Measurements from ENCODE around the gene LTBP3. TPM values are rescaled to one million over a fixed set of nuclear protein-coding genes. Genes with fewer than 3 reads are reported as not detected.

The LTBP3 gene
- total and polyA plus RNA-seq, 9 donors = 35.9 to 292 (median 188) TPM

DNA sequence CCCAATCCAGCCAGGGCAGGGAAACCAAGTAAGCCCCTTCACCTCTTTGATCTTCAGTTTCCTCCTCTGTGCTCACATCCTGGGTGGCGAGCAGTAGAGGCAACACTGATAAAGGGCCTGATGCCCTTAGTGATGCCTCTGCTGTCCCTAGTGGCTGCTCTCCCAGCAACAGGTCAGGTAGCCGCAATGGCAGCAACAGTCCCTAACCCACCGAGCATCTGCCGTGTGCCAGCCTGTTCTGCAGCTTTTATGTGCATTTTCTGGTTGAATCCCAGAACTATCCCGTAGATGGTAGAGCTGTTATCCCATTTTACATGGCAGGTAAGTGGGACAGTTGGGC lies 28.0 kb downstream of the LTBP3 start:
- no peaks in the 10 kb centered on the region for H3K36me3 ChIP-seq
- H3K9me3 ChIP-seq = no peaks in the 10 kb centered on the region
- DNase-seq = no peak
- H3K27me3 ChIP-seq = no peaks in the 10 kb centered on the region
- peaks cover 22% of the 10 kb centered on the region for H3K4me1 ChIP-seq (ENCODE audit: insufficient read depth)
- 82 to 87% (median 85%) methylated on average over 5 of the region's 5 CpGs for WGBS, 3 donors
- TF ChIP-seq EP300 (IDR thresholded peaks at IDR 0.05) (no peak), POLR2A (IDR thresholded peaks at IDR 0.05) (no peak)
- TF ChIP-seq, protein P1, sequence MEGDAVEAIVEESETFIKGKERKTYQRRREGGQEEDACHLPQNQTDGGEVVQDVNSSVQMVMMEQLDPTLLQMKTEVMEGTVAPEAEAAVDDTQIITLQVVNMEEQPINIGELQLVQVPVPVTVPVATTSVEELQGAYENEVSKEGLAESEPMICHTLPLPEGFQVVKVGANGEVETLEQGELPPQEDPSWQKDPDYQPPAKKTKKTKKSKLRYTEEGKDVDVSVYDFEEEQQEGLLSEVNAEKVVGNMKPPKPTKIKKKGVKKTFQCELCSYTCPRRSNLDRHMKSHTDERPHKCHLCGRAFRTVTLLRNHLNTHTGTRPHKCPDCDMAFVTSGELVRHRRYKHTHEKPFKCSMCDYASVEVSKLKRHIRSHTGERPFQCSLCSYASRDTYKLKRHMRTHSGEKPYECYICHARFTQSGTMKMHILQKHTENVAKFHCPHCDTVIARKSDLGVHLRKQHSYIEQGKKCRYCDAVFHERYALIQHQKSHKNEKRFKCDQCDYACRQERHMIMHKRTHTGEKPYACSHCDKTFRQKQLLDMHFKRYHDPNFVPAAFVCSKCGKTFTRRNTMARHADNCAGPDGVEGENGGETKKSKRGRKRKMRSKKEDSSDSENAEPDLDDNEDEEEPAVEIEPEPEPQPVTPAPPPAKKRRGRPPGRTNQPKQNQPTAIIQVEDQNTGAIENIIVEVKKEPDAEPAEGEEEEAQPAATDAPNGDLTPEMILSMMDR (IDR thresholded peaks at IDR 0.05) = no peak
- H3K4me3 ChIP-seq = no peak overlapping the region
- intact Hi-C loops (cut with DNase I) = loop anchor here in 1 of 4 donors (5.0 kb wide), 1 partner anchor 42 kb away; the partner anchor contains the start of genes FAM89B and ZNRD2
- peak overlapping the region; percentile 4 to 56 for H3K27ac ChIP-seq

DNA sequence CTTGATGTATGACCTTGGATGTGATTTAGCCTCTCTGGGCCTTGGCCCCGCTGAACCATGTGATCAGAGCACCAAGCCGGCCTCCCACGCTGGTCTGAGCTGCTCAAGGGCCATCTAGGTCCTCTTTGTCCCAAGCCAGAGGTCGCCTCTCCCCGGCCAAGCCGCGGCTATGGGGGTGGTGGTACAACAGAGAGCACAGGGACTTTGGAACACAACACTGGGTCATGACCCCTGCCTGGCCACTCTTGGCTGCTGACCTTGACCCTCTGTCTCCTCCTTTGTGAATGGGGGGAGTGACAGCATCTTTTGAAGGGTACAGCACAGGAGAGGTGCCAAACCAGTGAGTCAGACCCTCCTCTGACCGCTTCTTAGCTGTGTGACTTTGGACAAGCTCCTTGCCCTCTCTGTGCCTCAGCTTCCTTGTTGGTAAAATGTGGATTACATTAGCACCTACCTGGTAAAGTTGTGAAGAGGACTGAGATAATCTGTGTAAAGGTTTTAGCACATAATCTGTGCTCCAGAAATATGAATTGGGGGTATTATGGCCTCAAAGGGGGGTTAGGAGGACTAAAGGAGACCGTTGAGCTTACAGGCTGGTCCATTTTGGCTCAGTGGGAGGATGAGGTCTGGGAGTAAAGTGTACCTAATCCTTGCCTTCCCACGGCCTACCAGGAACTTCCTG lies 28.5 kb downstream of the LTBP3 start:
- peak; percentile 68 to 84 (median 75) for DNase-seq
- Histone ChIP-seq H3K4me1 (ENCODE audit: insufficient read depth) (peaks cover 22% of the 10 kb centered on the region), H3K27ac (peak overlapping the region; percentile 4 to 56), H3K9me3 (no peaks in the 10 kb centered on the region), H3K36me3 (no peaks in the 10 kb centered on the region), H3K27me3 (no peaks in the 10 kb centered on the region), H3K4me3 (no peak overlapping the region)
- TF ChIP-seq, protein P1 (IDR thresholded peaks at IDR 0.05) = no peak
- TF ChIP-seq EP300 (IDR thresholded peaks at IDR 0.05) = no peak
- TF ChIP-seq POLR2A (IDR thresholded peaks at IDR 0.05) = no peak
- 30 to 45% (median 34%) methylated on average over 10 of the region's 10 CpGs for WGBS, 3 donors
- intact Hi-C loops (cut with DNase I) = loop anchor here in 1 of 4 donors (5.0 kb wide), 1 partner anchor 43 kb away; the partner anchor contains the start of genes FAM89B and ZNRD2

DNA sequence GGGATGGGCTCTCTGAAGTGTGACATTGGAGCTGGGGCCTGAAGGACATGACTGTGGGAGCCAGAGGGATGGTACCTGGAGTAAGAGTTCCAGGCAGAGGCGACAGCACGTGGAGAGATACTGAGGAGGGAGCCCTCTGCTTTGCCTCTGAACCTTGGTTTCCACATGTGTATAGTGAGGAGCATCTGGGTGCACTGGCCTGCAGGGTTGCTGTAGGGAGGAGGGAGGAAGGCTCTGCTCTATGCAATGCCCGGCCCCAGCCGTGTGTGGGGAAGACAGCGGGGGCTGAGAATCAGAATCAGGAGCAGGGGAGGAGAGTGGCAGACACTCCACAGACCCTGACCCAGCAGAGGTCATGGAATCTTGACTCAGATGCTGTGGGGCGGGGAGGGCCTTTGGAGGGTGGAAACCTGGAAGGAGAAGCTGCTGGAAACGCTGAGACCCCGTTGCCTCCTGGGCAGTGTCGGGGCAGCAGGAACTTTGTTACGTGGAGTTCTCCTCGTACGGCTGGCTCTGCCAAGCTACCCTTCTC lies 29.3 kb downstream of the LTBP3 start:
- Histone ChIP-seq H3K36me3 (no peaks in the 10 kb centered on the region), H3K4me1 (ENCODE audit: insufficient read depth) (peaks cover 26% of the 10 kb centered on the region), H3K4me3 (no peak overlapping the region), H3K9me3 (no peaks in the 10 kb centered on the region), H3K27me3 (no peaks in the 10 kb centered on the region), H3K27ac (peak overlapping the region; percentile 4 to 56)
- DNase-seq = peak; percentile 51 to 75 (median 61)
- intact Hi-C loops (cut with DNase I) = no loop called here
- 16 to 26% (median 18%) methylated on average over 12 of the region's 12 CpGs for WGBS, 3 donors
- TF ChIP-seq EP300 (IDR thresholded peaks at IDR 0.05) (no peak), POLR2A (IDR thresholded peaks at IDR 0.05) (no peak)
- TF ChIP-seq, protein P1 (IDR thresholded peaks at IDR 0.05) = no peak

DNA sequence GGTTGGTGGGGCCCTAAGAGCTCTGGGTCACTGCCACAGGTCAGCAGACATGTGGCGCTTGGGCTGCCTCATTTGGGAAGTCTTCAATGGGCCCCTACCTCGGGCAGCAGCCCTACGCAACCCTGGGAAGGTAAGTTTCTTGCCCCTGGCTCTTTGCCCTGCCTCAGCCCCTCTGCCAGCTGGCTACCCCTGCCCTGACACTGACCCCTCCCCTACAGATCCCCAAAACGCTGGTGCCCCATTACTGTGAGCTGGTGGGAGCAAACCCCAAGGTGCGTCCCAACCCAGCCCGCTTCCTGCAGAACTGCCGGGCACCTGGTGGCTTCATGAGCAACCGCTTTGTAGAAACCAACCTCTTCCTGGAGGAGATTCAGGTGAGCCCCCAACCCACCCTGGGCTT lies 31.4 kb downstream of the LTBP3 start:
- intact Hi-C loops (cut with DNase I) = no loop called here
- Histone ChIP-seq H3K27ac (no peak overlapping the region), H3K9me3 (no peaks in the 10 kb centered on the region), H3K36me3 (no peaks in the 10 kb centered on the region), H3K4me3 (no peak overlapping the region), H3K27me3 (no peaks in the 10 kb centered on the region), H3K4me1 (ENCODE audit: insufficient read depth) (peaks cover 26% of the 10 kb centered on the region)
- 82 to 93% (median 88%) methylated on average over 8 of the region's 8 CpGs for WGBS, 3 donors
- TF ChIP-seq, protein P1 (IDR thresholded peaks at IDR 0.05) = no peak
- no peak for TF ChIP-seq POLR2A (IDR thresholded peaks at IDR 0.05)
- DNase-seq = peak in 1 of 5 donors; percentile 49
